VCaP (cell line): ENCODE data around the gene DPRX.
"Not testable (repeated sequence)": the region's sequence is repeated elsewhere in the genome, so short reads cannot be mapped to it uniquely, and the experiment has no call there.

Experiments used
- H3K27ac ChIP-seq: fragments of 450-650 bp; 2 replicates; pipeline ENCODE4 v1.5.1; 2017
- TF ChIP-seq, protein P1 (sequence below): fragments of 450-650 bp; conservative IDR thresholded peaks from 2 replicates; pipeline ENCODE4 v1.5.1; 2017; ENCODE audit warnings: mild to moderate bottlenecking, moderate library complexity

The DPRX gene

GRCh38 chr19:53659292-53659691 lies 27.5 kb downstream of the DPRX start:
- TF ChIP-seq, protein P1, sequence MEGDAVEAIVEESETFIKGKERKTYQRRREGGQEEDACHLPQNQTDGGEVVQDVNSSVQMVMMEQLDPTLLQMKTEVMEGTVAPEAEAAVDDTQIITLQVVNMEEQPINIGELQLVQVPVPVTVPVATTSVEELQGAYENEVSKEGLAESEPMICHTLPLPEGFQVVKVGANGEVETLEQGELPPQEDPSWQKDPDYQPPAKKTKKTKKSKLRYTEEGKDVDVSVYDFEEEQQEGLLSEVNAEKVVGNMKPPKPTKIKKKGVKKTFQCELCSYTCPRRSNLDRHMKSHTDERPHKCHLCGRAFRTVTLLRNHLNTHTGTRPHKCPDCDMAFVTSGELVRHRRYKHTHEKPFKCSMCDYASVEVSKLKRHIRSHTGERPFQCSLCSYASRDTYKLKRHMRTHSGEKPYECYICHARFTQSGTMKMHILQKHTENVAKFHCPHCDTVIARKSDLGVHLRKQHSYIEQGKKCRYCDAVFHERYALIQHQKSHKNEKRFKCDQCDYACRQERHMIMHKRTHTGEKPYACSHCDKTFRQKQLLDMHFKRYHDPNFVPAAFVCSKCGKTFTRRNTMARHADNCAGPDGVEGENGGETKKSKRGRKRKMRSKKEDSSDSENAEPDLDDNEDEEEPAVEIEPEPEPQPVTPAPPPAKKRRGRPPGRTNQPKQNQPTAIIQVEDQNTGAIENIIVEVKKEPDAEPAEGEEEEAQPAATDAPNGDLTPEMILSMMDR = peak; percentile 85
- H3K27ac ChIP-seq = peak overlapping the region; percentile 55

- no peak overlapping the region for H3K27ac ChIP-seq
- TF ChIP-seq, protein P1 = no peak
Observed at GRCh38 chr19:53660584-53660983, 28.8 kb downstream of the DPRX start.

GRCh38 chr19:53662209-53662608 lies 30.4 kb downstream of the DPRX start:
- H3K27ac ChIP-seq = no peak overlapping the region
- TF ChIP-seq, protein P1 = no peak

DNA sequence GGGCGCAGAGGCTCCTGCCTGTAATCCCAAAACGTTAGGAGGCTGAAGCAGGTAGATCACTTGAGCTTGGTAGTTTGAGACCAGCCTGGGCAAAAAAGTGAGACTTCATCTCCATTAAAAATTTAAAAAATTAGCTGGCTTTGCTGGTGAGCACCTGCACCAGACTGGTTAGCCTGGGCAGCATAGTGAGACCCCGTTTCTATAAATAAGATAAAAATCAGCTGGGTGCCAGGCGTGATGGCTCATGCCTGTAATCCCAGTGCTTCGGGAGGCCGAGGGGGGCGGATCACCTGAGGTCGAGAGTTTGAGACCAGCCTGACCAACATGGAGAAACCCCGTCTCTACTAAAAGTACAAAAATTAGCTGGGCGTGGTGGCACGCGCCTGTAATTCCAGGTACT lies 32.4 kb downstream of the DPRX start:
- no peak overlapping the region for H3K27ac ChIP-seq
- TF ChIP-seq, protein P1 = no peak

GRCh38 chr19:53664760-53665159 lies 33.0 kb downstream of the DPRX start:
- H3K27ac ChIP-seq = no peak overlapping the region
- TF ChIP-seq, protein P1 = no peak

DNA sequence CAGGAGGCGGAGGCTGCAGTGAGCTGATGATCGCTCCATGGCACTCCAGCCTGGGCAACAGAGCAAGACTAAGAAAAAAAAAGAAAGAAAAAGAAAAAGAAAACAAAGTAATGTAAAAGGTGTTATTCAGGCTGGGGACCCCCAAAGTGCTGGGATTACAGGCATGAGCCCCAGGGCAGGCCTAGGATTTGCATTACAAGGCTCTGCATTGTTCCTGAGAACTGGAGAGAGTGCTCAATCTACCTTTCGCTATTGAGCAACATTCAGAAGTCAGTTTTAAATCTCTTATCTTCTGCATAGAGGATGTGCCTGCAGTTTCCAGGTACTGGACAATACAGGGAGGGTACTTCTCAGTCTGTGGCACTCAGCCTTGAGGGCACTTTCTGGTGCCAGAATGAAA lies 34.5 kb downstream of the DPRX start:
- not testable (repeated sequence) for H3K27ac ChIP-seq

- not testable (repeated sequence) for H3K27ac ChIP-seq
Observed at GRCh38 chr19:53668804-53669203, 37.0 kb downstream of the DPRX start.

- no peak overlapping the region for H3K27ac ChIP-seq
- TF ChIP-seq, protein P1 = no peak
Observed at GRCh38 chr19:53670345-53670744, 38.5 kb downstream of the DPRX start.

DNA sequence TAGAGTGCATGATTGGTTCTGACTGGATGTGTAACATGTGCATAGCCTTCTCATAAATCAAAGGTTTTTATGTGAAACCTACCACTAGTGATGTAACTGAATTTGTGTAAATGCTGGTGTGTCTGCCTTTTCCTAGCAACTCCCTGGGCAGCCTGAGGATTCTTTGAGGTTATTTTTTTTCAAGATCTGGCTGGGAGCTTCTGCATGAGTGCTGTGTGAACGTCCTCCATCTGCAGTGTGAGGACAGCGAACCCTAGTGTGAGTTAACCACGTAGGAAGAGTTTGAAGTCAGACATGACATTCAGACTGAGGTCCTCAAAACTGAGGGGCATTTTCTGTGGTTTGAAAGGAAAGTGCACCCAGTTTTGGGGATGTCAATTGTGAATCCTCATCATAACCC lies 39.9 kb downstream of the DPRX start:
- no peak overlapping the region for H3K27ac ChIP-seq
- TF ChIP-seq, protein P1 = no peak
